ENCODE data around the gene VRTN.
A peak's percentile ranks its signal among the peaks of the same experiment; 100 is the strongest.
"Not testable (repeated sequence)": the region's sequence is repeated elsewhere in the genome, so short reads cannot be mapped to it uniquely, and the experiment has no call there.

The VRTN gene

GRCh38 chr14:74349757-74350156 lies 1.5 kb downstream of the VRTN start:
- no peak for DNase-seq (ENCODE audit: low spot score)

DNA sequence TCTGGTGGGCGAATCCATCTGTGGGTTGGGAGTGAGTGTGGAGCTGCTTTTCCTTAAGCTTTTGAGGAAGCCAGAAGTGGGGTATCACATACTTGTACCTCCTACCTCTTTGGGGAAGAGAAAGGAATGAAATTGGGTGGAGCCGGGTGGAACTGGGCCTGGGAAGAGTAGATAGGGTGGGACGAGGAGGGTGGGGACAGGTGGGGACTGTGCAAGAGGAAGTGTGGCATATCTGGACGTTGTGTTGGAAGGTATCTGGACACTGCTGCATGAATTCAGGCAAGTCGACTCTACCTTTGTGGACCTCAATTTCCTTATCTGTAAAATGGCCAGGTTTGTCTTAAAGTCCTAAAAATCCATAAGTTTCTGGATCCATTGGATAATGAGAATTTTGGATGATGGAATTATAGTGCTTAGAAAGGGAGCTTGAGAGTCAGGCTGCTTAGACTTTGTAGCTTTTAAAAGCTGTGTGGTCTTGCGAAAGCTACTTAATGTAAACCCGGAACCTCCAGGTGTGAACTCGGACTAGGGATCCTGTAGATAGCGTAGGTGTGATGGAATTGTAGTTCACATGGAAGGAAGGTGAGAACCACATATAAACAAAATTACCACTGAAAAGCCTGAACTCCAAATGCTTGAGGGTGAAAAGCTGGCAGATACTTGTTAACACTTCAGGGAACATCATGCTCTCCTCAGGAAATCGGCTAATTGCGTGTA lies 2.1 kb downstream of the VRTN start:
- no peak for DNase-seq (ENCODE audit: low spot score)

- DNase-seq (ENCODE audit: low spot score) = no peak
Observed at GRCh38 chr14:74350928-74351323, 2.7 kb downstream of the VRTN start.

- DNase-seq (ENCODE audit: low spot score) = no peak
Observed at GRCh38 chr14:74356892-74357575, 8.8 kb downstream of the VRTN start.

- DNase-seq (ENCODE audit: low spot score) = no peak
Observed at GRCh38 chr14:74357585-74357984, 9.3 kb downstream of the VRTN start.

DNA sequence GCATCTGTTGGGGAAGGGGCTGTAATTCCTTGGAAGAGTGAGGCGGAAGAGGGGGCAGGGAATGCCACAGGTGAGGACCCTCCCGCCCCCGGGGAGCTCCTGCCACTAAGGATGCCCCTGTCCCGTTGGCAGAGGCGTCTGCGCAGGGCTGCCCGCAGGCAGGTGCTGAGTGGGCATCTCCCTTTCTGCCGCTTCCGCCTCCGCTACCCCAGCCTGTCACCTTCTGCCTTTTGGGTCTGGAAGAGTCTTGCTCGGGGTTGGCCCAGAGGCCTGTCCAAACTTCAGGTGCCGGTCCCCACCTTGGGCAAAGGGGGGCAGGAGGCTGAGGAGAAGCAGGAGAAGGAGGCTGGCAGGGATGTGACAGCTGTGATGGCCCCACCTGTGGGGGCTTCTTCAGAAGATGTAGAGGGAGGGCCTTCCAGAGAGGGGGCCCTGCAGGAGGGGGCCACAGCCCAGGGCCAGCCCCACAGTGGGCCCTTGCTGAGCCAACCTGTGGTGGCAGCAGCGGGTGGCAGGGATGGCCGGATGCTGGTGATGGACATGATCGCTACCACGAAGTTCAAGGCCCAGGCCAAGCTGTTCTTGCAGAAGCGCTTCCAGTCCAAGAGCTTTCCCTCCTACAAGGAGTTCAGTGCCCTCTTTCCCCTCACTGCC lies 10.0 kb downstream of the VRTN start:
- no peak for DNase-seq (ENCODE audit: low spot score)

- no peak for DNase-seq (ENCODE audit: low spot score)
Observed at GRCh38 chr14:74360163-74360562, 11.9 kb downstream of the VRTN start.

GRCh38 chr14:74362361-74362915 lies 14.2 kb downstream of the VRTN start:
- peak; percentile 92 for DNase-seq (ENCODE audit: low spot score)

- DNase-seq (ENCODE audit: low spot score) = no peak
Observed at GRCh38 chr14:74364271-74364880, 16.1 kb downstream of the VRTN start.

GRCh38 chr14:74368026-74368425 lies 19.8 kb downstream of the VRTN start:
- DNase-seq (ENCODE audit: low spot score) = no peak

GRCh38 chr14:74368441-74368840 lies 20.2 kb downstream of the VRTN start:
- no peak for DNase-seq (ENCODE audit: low spot score)

DNA sequence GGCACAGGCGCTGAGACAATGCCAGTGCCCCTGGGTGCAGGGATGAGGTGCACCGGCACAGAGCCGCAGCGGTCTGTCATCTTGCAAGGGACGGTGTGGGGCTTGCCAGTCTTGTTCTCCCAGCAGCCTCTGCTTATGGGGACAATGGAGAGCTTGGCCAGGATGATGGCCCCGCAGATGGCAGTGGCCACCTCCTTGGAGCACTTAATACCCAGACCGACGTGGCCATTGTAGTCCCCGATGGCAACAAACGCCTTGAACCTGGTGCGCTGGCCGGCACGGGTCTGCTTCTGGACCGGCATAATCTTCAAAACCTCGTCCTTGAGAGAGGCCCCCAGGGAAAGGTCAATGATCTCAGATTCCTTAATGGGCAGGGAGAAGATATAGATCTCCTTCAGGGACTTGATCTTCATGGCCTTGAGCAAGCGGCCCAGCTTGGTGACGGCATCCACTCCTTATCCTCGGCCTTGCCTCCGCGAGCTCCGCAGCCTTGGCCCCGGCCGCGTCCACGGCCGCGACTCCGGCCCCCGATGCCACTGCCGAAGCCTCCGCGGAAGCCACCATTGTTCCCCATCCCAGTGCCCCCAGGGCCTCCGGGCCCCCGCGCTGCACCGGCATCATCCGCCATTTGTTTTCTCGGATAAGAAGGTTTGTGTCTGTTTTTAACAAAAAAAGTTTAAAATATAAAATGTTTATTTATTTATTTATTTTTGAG lies 29.9 kb downstream of the VRTN start:
- no peak for DNase-seq (ENCODE audit: low spot score)

GRCh38 chr14:74380172-74380571 lies 31.9 kb downstream of the VRTN start:
- DNase-seq (ENCODE audit: low spot score) = no peak

DNA sequence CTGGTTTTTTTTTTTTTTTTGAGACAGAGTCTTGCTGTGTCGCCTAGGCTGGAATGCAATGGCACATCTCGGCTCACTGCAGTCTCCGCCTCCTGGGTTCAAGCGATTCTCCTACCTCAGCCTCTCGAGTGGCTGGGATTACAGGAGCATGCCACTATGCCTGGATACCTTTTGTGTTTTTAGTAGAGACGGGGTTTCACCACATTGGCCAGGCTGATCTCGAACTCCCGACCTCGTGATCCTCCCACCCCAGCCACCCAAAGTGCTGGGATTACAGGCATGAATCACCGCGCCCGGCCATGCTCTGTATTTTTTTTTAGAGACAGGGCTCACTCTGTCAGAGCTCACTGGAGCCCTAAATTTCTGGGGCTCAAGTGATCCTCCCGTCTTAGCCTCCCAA lies 32.6 kb downstream of the VRTN start:
- DNase-seq (ENCODE audit: low spot score) = no peak

GRCh38 chr14:74381571-74381970 lies 33.3 kb downstream of the VRTN start:
- not testable (repeated sequence) for DNase-seq (ENCODE audit: low spot score)

DNA sequence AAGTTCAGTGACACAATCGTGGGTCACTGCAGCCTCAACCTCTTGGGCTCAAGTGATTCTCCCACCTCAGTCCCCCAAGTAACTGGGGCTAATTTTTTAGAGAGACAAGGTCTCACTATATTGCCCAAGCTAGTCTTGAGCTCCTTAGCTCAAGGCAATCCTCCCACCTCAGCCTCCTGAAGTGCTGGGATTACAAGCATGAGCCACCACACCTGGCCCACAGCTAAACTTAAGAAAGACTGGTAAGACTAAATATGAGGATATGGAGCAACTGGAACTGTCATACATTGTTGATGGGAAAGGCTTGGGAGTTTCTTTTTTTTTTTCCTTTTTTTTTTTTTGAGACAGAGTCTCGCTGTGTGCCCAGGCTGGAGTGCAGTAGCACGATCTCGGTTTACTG lies 34.0 kb downstream of the VRTN start:
- no peak for DNase-seq (ENCODE audit: low spot score)

- DNase-seq (ENCODE audit: low spot score) = no peak
Observed at GRCh38 chr14:74389980-74390379, 41.7 kb downstream of the VRTN start.

DNA sequence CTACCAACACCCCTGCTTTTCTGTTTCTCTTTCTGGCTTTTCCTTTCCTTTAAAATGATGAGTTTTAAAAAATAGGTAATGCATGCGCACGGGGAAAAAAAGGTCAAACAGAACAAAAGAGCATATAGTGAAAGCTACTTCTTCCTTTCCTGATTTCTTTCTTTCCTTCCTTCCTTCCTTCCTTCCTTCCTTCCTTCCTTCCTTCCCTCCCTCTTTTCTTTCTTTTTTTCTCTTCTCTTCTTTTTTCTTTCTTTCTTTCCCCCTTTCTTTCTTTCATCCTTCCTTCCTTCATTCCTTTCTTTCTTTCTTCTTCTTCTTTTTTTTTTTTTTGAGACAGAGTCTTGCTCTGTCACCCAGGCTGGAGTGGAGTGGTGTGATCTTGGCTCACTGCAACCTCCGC lies 42.2 kb downstream of the VRTN start:
- DNase-seq (ENCODE audit: low spot score) = not testable (repeated sequence)

GRCh38 chr14:74391479-74391878 lies 43.2 kb downstream of the VRTN start:
- no peak for DNase-seq (ENCODE audit: low spot score)

- no peak for DNase-seq (ENCODE audit: low spot score)
Observed at GRCh38 chr14:74392616-74393570, 44.6 kb downstream of the VRTN start.

DNA sequence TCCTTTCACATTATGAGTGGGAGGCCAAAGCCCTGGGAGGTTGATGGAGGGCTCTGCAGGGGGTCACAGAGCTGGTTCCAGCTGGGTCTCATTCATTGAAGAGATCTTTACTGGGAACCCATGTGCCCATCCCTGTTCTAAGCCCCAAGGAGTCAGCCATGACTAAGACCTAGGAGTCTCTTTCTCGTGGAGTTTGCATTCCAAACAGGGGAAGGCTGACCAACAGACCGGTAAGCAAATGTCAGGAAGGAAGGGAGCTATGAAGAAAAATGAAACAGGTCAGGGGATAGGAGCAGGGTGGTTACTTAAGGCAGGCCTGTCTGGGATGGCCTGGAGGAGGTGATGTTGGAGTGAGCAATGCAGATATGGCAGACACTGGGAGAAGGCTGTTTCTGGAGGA lies 46.3 kb downstream of the VRTN start:
- no peak for DNase-seq (ENCODE audit: low spot score)

All from GM03348 (cell line).